HUES48 (cell line): ENCODE data around the gene STAT4.

Source experiments
- H3K27ac ChIP-seq: one replicate; pipeline ENCODE4 v1.7.0; 2013; ENCODE audit warnings: low read depth, low read length, inconsistent platforms
- H3K27me3 ChIP-seq: 2 replicates; pipeline ENCODE4 v1.6.1; 2013; ENCODE audit warnings: mild to moderate bottlenecking, low read length; ENCODE audit not compliant: control insufficient read depth, insufficient read depth
- H3K36me3 ChIP-seq: 2 replicates; pipeline ENCODE4 v1.6.1; 2013; ENCODE audit warnings: low read length; ENCODE audit not compliant: control insufficient read depth, insufficient read depth
- H3K4me1 ChIP-seq: 2 replicates; pipeline ENCODE4 v1.6.1; 2013; ENCODE audit warnings: mild to moderate bottlenecking, low read length; ENCODE audit not compliant: control insufficient read depth, insufficient read depth
- H3K4me3 ChIP-seq: 2 replicates; pipeline ENCODE4 v1.5.1; 2013; ENCODE audit warnings: mild to moderate bottlenecking, low read depth, low read length
- H3K9ac ChIP-seq: 2 replicates; pipeline ENCODE4 v1.6.1; 2013; ENCODE audit warnings: mild to moderate bottlenecking, low read depth, low read length, moderate library complexity
- H3K9me3 ChIP-seq: 2 replicates; pipeline ENCODE4 v1.6.1; 2013; ENCODE audit warnings: low read length; ENCODE audit not compliant: control insufficient read depth, insufficient read depth

The STAT4 gene

GRCh38 chr2:191059308-191059707 lies 91.5 kb downstream of the STAT4 start:
- Histone ChIP-seq H3K36me3 (no peaks in the 10 kb centered on the region), H3K4me3 (no peak overlapping the region), H3K27ac (no peak overlapping the region)

GRCh38 chr2:191056228-191056627 lies 94.6 kb downstream of the STAT4 start:
- H3K27ac ChIP-seq = no peak overlapping the region
- no peaks in the 10 kb centered on the region for H3K36me3 ChIP-seq
- no peaks in the 10 kb centered on the region for H3K4me1 ChIP-seq
- no peaks in the 10 kb centered on the region for H3K9me3 ChIP-seq
- no peaks in the 10 kb centered on the region for H3K27me3 ChIP-seq
- no peak overlapping the region for H3K9ac ChIP-seq
- no peak overlapping the region for H3K4me3 ChIP-seq

More at GRCh38 chr2:191059308-191059707, 91.5 kb downstream of the STAT4 start:
- H3K27me3 ChIP-seq = no peaks in the 10 kb centered on the region
- H3K4me1 ChIP-seq = no peaks in the 10 kb centered on the region
- no peak overlapping the region for H3K9ac ChIP-seq
- H3K9me3 ChIP-seq = no peaks in the 10 kb centered on the region

GRCh38 chr2:191053256-191053655 lies 97.5 kb downstream of the STAT4 start:
- Histone ChIP-seq H3K4me1 (no peaks in the 10 kb centered on the region), H3K4me3 (no peak overlapping the region), H3K27me3 (no peaks in the 10 kb centered on the region), H3K27ac (no peak overlapping the region), H3K36me3 (no peaks in the 10 kb centered on the region), H3K9me3 (no peaks in the 10 kb centered on the region), H3K9ac (no peak overlapping the region)

GRCh38 chr2:191051825-191052778 lies 98.7 kb downstream of the STAT4 start:
- no peaks in the 10 kb centered on the region for H3K36me3 ChIP-seq
- no peak overlapping the region for H3K4me3 ChIP-seq
- H3K9ac ChIP-seq = no peak overlapping the region
- no peaks in the 10 kb centered on the region for H3K4me1 ChIP-seq
- H3K27ac ChIP-seq = no peak overlapping the region
- H3K9me3 ChIP-seq = no peaks in the 10 kb centered on the region
- no peaks in the 10 kb centered on the region for H3K27me3 ChIP-seq

- H3K27ac ChIP-seq = no peak overlapping the region
- H3K36me3 ChIP-seq = no peaks in the 10 kb centered on the region
- H3K27me3 ChIP-seq = no peaks in the 10 kb centered on the region
- H3K4me3 ChIP-seq = no peak overlapping the region
- H3K9me3 ChIP-seq = no peaks in the 10 kb centered on the region
- H3K9ac ChIP-seq = no peak overlapping the region
- H3K4me1 ChIP-seq = no peaks in the 10 kb centered on the region
Observed at GRCh38 chr2:191051177-191051576, 99.6 kb downstream of the STAT4 start.

- H3K4me3 ChIP-seq = no peak overlapping the region
- no peaks in the 10 kb centered on the region for H3K9me3 ChIP-seq
- H3K9ac ChIP-seq = no peak overlapping the region
- H3K27me3 ChIP-seq = no peaks in the 10 kb centered on the region
- no peaks in the 10 kb centered on the region; the same call in 1 of the 2 replicates for H3K4me1 ChIP-seq
- no peaks in the 10 kb centered on the region for H3K36me3 ChIP-seq
- no peak overlapping the region for H3K27ac ChIP-seq
Observed at GRCh38 chr2:191050640-191050987, 100.2 kb downstream of the STAT4 start.

GRCh38 chr2:191049728-191050639 lies 100.8 kb downstream of the STAT4 start:
- Histone ChIP-seq H3K4me3 (no peak overlapping the region), H3K27ac (peak overlapping the region; percentile 50), H3K4me1 (no peaks in the 10 kb centered on the region; the same call in 1 of the 2 replicates)

GRCh38 chr2:191048073-191048472 lies 102.7 kb downstream of the STAT4 start:
- Histone ChIP-seq H3K9me3 (no peaks in the 10 kb centered on the region), H3K27ac (no peak overlapping the region), H3K9ac (no peak overlapping the region), H3K4me3 (no peak overlapping the region), H3K27me3 (no peaks in the 10 kb centered on the region), H3K4me1 (no peaks in the 10 kb centered on the region; the same call in 1 of the 2 replicates), H3K36me3 (no peaks in the 10 kb centered on the region)

More at GRCh38 chr2:191049728-191050639, 100.8 kb downstream of the STAT4 start:
- no peaks in the 10 kb centered on the region for H3K36me3 ChIP-seq
- no peak overlapping the region for H3K9ac ChIP-seq
- H3K27me3 ChIP-seq = no peaks in the 10 kb centered on the region
- no peaks in the 10 kb centered on the region for H3K9me3 ChIP-seq

- H3K9me3 ChIP-seq = no peaks in the 10 kb centered on the region
- peaks cover 6% of the 10 kb centered on the region; the same call in 1 of the 2 replicates for H3K4me1 ChIP-seq
- no peak overlapping the region for H3K4me3 ChIP-seq
- no peak overlapping the region for H3K27ac ChIP-seq
- H3K27me3 ChIP-seq = no peaks in the 10 kb centered on the region
- H3K9ac ChIP-seq = no peak overlapping the region
- H3K36me3 ChIP-seq = no peaks in the 10 kb centered on the region
Observed at GRCh38 chr2:191045141-191045540, 105.7 kb downstream of the STAT4 start.

GRCh38 chr2:191043438-191043837 lies 107.4 kb downstream of the STAT4 start:
- Histone ChIP-seq H3K36me3 (no peaks in the 10 kb centered on the region), H3K4me3 (no peak overlapping the region), H3K27ac (no peak overlapping the region), H3K27me3 (no peaks in the 10 kb centered on the region), H3K4me1 (peaks cover 6% of the 10 kb centered on the region; the same call in 1 of the 2 replicates), H3K9ac (no peak overlapping the region), H3K9me3 (no peaks in the 10 kb centered on the region)
